Measurements from ENCODE around the gene OSBPL6. TPM values are rescaled to one million over a fixed set of nuclear protein-coding genes. Genes with fewer than 3 reads are reported as not detected.
A peak's percentile ranks its signal among the peaks of the same experiment; 100 is the strongest.

Gene OSBPL6
- total RNA-seq, 4 donors from 2014 or later = 1.8 to 9.9 (median 2.8) TPM

DNA sequence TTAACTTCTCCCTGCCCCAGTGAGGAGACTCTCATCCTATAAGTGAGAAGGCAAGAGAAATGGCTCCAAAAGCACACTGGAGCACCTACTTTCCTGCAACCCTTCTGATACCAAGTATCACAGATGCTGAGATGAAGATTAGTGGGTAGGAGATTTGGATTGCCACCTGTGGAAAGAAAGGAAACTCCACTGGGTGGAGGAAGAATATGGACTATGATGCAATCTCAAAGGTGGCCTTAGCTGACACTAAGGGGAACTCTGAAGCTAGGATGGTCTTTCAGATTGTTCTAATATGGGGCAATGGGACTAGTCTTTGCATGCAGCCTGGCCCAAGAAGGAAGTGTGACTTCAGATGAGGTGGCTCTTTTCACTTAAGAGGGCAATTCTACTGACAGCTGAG lies 235.0 kb downstream of the OSBPL6 start:
- DNase-seq = no peak
- no peaks in the 10 kb centered on the region for H3K4me1 ChIP-seq
- no peak overlapping the region for H3K4me3 ChIP-seq
- intact Hi-C loops (cut with DNase I; ENCODE audit: low total_unique reads) = no loop called here
- H3K27me3 ChIP-seq = no peaks in the 10 kb centered on the region
- TF ChIP-seq, protein P1, sequence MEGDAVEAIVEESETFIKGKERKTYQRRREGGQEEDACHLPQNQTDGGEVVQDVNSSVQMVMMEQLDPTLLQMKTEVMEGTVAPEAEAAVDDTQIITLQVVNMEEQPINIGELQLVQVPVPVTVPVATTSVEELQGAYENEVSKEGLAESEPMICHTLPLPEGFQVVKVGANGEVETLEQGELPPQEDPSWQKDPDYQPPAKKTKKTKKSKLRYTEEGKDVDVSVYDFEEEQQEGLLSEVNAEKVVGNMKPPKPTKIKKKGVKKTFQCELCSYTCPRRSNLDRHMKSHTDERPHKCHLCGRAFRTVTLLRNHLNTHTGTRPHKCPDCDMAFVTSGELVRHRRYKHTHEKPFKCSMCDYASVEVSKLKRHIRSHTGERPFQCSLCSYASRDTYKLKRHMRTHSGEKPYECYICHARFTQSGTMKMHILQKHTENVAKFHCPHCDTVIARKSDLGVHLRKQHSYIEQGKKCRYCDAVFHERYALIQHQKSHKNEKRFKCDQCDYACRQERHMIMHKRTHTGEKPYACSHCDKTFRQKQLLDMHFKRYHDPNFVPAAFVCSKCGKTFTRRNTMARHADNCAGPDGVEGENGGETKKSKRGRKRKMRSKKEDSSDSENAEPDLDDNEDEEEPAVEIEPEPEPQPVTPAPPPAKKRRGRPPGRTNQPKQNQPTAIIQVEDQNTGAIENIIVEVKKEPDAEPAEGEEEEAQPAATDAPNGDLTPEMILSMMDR (IDR thresholded peaks at IDR 0.05) = no peak
- no peak for TF ChIP-seq POLR2A (IDR thresholded peaks at IDR 0.05)
- H3K36me3 ChIP-seq = no peaks in the 10 kb centered on the region
- H3K9me3 ChIP-seq = no peaks in the 10 kb centered on the region
- no peak overlapping the region for H3K27ac ChIP-seq

DNA sequence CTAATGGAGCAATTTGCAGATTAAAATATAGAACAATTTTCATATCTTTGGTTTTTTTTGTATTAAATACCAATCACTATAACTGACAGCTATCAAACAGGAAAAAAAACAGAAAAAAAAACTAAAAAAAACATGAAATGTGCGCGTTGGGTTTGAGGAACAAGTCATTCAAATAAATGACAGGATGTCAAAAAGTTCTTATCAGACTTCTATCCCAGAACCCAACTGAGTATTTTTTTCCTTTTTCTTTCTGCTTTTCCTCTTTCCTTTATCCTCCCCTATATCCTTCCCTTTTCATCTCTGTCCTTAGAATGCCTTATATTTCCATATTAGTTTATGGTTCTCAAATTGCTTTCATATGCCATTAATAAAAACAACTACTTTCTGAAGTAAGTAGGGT lies 242.3 kb downstream of the OSBPL6 start:
- no peak for DNase-seq
- TF ChIP-seq, protein P1 (IDR thresholded peaks at IDR 0.05) = no peak
- TF ChIP-seq POLR2A (IDR thresholded peaks at IDR 0.05) = no peak
- Histone ChIP-seq H3K4me1 (no peaks in the 10 kb centered on the region), H3K9me3 (no peaks in the 10 kb centered on the region), H3K27me3 (no peaks in the 10 kb centered on the region), H3K27ac (no peak overlapping the region), H3K4me3 (no peak overlapping the region), H3K36me3 (no peaks in the 10 kb centered on the region)
- intact Hi-C loops (cut with DNase I; ENCODE audit: low total_unique reads) = no loop called here

DNA sequence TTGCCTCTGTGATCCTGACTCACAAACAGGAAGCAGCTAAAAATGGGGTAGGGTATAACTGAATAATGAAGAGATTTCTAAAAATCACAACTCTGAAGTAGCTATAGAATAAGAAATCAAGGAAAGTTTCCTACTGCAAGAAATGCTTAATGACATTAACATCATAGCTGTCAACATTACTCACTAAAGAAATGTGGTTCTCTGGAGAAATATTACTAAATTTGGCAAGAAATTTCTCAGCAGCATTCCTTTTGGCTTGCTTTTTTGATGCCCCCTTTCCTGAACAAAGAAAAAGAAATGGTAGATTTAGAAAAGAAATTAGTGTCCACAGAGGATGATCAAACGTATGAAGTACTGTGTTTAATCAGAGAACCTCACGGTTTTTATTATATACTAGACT lies 247.1 kb downstream of the OSBPL6 start:
- H3K4me1 ChIP-seq = no peaks in the 10 kb centered on the region
- H3K27ac ChIP-seq = no peak overlapping the region
- H3K9me3 ChIP-seq = no peaks in the 10 kb centered on the region
- TF ChIP-seq POLR2A (IDR thresholded peaks at IDR 0.05) = no peak
- no peak overlapping the region for H3K4me3 ChIP-seq
- no peaks in the 10 kb centered on the region for H3K27me3 ChIP-seq
- H3K36me3 ChIP-seq = no peaks in the 10 kb centered on the region
- no peak for DNase-seq
- intact Hi-C loops (cut with DNase I; ENCODE audit: low total_unique reads) = no loop called here

DNA sequence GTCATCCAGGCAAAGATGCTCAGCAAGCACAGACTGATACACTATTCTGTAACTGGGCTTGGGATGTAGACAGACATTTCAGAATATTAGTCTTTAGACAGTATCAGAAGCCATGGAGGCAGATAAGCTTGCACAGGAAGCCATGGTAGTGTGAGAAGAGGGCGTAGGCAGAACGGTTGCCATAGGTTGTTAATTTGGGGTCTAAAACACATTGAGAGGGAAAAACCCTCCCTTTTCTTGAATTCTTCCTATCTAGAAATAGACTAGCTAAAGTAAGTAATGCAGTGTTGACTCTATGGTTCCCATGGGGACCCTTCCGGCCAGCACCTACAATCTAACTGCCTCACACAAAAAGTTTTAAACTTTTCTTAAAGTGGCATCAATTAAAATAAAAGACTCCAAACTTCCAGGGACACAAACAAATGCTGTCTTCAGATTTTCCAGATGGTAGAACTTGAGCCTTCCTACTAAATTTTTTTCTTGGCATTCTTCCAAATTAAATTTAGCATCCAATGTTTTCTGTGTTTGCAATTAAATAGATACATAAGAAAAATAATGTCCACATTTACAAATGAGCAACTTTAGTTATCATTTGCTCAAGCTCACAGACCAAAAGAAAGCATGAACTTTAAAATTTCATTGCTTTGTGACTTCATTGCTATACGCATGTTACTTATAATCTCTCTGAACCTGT lies 254.8 kb downstream of the OSBPL6 start:
- TF ChIP-seq, protein P1 (IDR thresholded peaks at IDR 0.05) = no peak
- TF ChIP-seq POLR2A (IDR thresholded peaks at IDR 0.05) = no peak
- intact Hi-C loops (cut with DNase I; ENCODE audit: low total_unique reads) = no loop called here
- no peak for DNase-seq
- peak overlapping the region in 1 of 2 donors; percentile 98 for H3K27ac ChIP-seq
- H3K9me3 ChIP-seq = no peaks in the 10 kb centered on the region
- no peaks in the 10 kb centered on the region for H3K27me3 ChIP-seq
- H3K4me3 ChIP-seq = no peak overlapping the region
- H3K4me1 ChIP-seq = no peaks in the 10 kb centered on the region
- H3K36me3 ChIP-seq = no peaks in the 10 kb centered on the region

DNA sequence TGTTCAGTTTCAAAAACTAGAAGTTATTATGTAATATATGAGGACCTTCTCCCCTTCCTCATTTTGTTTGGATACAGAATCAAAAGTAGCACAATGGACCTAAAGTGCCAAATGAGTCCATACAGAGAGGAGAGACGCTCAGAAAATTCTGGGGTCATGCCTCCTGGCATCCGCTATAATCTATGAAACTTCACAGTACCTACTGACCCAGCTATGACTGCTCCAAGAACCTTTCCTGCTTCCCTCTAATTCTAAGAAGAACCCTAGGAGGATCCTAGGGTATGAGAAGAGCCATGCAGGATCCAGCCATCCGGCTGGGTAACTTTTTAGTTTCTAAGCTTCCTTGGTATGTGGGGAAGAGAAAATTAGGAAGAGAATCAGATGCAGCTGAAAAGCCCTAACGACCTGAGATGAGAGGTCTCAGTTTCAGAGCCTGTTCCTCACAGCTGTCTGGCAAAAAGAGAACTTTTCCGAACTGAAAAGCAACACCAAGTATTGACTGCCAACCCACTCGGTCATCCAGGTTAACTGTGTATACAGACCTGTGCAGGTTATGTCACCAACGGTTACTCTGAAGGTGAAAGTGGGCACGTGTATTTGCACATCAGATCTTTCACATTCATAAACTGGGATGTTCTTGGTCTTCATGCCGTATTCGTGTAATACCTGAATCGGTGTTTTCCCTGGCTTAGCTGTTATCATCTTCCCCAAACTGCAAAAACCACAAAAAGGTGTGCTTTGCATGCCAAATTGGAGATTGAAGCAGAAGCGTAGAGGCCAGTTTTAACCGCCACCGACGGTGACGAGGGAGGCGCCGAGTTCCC lies 255.6 kb downstream of the OSBPL6 start:
- intact Hi-C loops (cut with DNase I; ENCODE audit: low total_unique reads) = loop anchor here (2.0 kb wide), 1 partner anchor 31 kb away; the partner anchor contains the start of gene PLEKHA3
- TF ChIP-seq, protein P1 (IDR thresholded peaks at IDR 0.05) = no peak
- no peak for TF ChIP-seq POLR2A (IDR thresholded peaks at IDR 0.05)
- Histone ChIP-seq H3K4me3 (peak overlapping the region; percentile 66 to 85), H3K36me3 (no peaks in the 10 kb centered on the region), H3K27me3 (no peaks in the 10 kb centered on the region), H3K4me1 (no peaks in the 10 kb centered on the region), H3K27ac (peak overlapping the region; percentile 97 to 98), H3K9me3 (no peaks in the 10 kb centered on the region)
- DNase-seq = no peak

All from uterus (tissue), 4 donors.